Fibroblast of lung (primary cell): ENCODE data around the gene CRTAC1.

Experiments
- CTCF ChIP-seq, 2 donors: IDR thresholded peaks in 1 of 2; conservative IDR thresholded peaks in 1 of 2; 1 replicate in 1 of 2; 2 replicates in 1 of 2; pipeline ENCODE4 v1.5.1; 2011 to 2012; ENCODE audit warnings: low read length in 2 of 2, control low read depth in 1 of 2, inconsistent platforms in 1 of 2, low read depth in 1 of 2, mild to moderate bottlenecking in 1 of 2
- EZH2 ChIP-seq: IDR thresholded peaks from 2 replicates; pipeline ENCODE4 v1.5.1; 2012; ENCODE audit warnings: low read length, control low read depth, mild to moderate bottlenecking; ENCODE audit errors: missing control alignments

GRCh38 chr10:98060079-98060478, 29.7 kb upstream of the CRTAC1 start:
- TF ChIP-seq CTCF (conservative IDR thresholded peaks at IDR 0.05 in 1 of 2, IDR thresholded peaks at IDR 0.05 in 1 of 2; ENCODE audit: low read depth in 1 of 2, low read length in 2 of 2) (no peak), EZH2 (no peak)
